Gastrocnemius medialis (tissue), 4 donors: ENCODE data around the gene DOCK7.

Experiments
- POLR2A ChIP-seq, 2 donors: fragments of 450-650 bp; IDR thresholded peaks; one replicate each; pipeline ENCODE4 v1.6.1; 2017; ENCODE audit warnings: antibody characterized with exemption in 2 of 2, mild to moderate bottlenecking in 2 of 2, moderate library complexity in 2 of 2
- TF ChIP-seq, protein P1 (sequence below), 5 experiments: fragments of 450-650 bp in 3 of 5; fragments of 200-600 bp in 2 of 5; sonication (generic) in 2 of 5; IDR thresholded peaks in 4 of 5; conservative IDR thresholded peaks in 1 of 5; 1 replicate in 4 of 5; 2 replicates in 1 of 5; pipeline ENCODE4 v1.5.1; 2016 to 2019; ENCODE audit warnings: antibody characterized with exemption in 5 of 5, mild to moderate bottlenecking in 3 of 5, moderate library complexity in 3 of 5

- TF ChIP-seq, protein P1, sequence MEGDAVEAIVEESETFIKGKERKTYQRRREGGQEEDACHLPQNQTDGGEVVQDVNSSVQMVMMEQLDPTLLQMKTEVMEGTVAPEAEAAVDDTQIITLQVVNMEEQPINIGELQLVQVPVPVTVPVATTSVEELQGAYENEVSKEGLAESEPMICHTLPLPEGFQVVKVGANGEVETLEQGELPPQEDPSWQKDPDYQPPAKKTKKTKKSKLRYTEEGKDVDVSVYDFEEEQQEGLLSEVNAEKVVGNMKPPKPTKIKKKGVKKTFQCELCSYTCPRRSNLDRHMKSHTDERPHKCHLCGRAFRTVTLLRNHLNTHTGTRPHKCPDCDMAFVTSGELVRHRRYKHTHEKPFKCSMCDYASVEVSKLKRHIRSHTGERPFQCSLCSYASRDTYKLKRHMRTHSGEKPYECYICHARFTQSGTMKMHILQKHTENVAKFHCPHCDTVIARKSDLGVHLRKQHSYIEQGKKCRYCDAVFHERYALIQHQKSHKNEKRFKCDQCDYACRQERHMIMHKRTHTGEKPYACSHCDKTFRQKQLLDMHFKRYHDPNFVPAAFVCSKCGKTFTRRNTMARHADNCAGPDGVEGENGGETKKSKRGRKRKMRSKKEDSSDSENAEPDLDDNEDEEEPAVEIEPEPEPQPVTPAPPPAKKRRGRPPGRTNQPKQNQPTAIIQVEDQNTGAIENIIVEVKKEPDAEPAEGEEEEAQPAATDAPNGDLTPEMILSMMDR (IDR thresholded peaks at IDR 0.05 in 4 of 5, conservative IDR thresholded peaks at IDR 0.05 in 1 of 5), result no peak
- TF ChIP-seq POLR2A (IDR thresholded peaks at IDR 0.05), result no peak
Observed at GRCh38 chr1:62467092-62467491, 221.1 kb downstream of the DOCK7 start.
